Central memory CD4-positive, alpha-beta T cell (primary cell): ENCODE results near the gene CACNB3.
"Not testable (repeated sequence)": the region's sequence is repeated elsewhere in the genome, so short reads cannot be mapped to it uniquely, and the experiment has no call there.

ENCODE experiments used
- DNase-seq: peaks from one replicate; pipeline ENCODE4 v3.0.0; 2022

CACNB3 gene

DNA sequence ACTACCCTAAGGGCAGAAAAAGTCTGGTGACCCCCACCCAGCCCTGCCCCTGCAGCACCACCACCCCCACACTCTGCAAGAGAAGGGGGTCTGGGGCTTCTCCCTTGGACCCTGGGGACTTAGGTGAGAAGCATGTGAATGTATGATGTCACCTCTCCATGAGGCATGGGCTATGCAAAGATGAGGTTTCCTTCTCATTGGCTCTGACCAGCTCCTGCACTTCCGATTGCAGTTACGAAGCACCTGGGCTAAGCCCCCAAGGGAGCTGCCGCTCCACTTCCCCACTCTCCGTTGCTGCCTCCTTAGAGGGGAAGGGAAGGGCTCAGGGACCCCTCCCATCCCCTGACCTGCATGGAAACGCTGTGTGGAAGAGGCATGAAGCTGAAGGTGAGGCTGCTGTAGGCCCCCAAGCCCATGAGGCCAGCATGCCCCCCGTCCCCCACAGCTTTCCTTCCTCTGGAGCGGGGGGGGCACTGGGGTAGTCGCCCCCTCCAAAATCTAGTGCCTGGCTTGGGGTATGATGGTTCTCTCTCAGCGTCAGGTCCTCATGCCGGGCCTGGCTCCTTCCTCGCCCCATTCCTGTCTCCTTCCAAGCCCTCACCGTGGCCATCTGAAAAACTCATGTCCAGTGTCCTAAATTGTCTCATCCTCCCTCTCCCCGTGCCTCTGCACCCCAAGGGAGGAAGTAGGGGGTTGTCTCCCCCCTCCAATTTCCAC lies 39.1 kb downstream of the CACNB3 start:
- no peak for DNase-seq

DNA sequence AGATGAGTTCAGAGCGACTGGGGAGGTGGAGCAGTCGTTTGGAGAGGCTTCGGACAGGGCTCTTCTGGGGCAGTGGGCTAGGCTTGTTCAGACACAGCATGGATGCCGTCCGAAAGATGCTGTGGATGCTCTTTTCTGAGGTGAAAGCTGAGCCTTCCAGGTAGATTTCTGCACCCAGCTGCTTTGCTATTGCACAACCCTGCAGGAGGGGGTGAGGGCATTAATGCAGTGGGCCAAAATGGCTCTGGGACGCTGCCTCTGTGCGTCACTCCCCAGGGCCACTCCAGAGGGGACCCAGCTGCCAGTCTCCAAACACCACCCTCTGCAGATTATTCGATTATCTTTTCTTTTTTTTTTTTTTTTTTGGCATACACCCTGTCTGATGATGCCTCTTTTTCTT lies 39.7 kb downstream of the CACNB3 start:
- no peak for DNase-seq

DNA sequence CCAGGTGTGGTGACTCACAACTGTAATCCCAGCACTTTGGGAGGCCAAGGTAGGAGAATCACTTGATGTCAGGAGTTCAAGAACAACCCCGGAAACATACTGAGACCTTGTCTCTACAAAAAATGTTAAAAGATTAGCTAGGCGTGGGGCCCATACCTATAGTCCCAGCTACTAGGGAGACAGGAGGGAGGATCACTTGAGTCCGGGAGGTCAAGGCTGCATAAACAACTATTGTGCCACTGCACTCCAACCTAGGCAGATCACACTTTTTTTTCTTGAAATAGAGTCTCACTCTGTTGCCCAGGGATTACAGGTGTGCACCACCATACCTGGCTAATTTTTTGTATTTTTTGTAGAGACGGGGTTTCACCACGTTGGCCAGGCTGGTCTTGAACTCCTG lies 41.3 kb downstream of the CACNB3 start:
- no peak for DNase-seq

DNA sequence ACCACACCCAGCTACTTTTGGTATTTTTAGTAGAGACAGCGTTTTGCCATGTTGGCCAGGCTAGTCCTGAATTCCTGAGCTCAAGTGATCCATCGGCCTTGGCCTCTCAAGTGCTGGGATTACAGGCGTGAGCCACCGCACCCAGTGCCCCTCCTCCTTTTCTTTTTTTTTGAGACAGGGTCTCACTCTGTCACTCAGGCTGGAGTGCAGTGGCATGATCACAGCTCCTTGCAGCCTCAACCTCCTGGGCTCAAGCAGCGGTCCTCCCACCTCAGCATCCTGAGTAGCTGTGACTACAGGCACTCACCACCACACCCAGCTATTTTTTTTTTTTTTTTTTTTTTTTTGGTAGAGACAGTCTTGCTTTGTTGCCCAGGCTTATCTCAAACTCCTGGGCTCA lies 41.9 kb downstream of the CACNB3 start:
- not testable (repeated sequence) for DNase-seq

DNA sequence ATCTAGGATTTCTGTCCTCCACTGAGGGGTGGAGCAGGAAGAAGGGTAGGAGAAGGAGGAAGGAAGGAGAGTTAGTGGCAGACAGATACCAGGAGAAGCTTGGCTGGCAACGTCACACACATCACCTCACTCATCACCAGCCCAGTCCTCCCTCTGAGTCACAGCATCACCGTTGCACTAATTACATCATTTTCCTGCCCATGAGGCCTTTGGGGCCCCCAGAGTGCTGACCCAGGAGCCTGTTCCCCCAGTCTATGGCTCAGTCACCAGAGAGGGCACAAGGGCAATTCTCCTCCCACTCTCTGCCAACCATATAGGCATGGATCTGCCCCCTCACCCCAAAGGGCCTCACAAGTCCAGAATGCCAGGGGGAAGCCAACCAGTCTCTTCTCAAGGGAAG lies 42.8 kb downstream of the CACNB3 start:
- no peak for DNase-seq

DNA sequence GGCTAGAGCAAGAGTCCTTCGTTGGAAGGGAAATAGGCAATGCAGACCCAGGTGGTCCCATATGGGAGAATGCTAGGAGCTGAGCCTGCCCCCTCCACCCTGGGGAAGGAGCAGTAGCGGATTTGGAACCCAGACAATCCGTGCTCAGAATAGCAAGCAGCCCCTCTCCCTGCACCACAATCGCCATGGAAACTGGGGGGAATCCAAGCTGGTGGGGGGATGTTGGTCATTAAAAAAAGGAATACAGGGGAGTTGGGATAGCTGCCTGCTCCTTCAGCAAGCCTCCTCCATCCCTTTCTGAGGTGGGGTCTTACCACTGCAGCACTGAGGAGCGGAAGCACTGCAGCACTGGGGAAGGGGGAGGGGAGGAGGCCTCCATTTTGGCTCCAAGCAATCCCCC lies 44.5 kb downstream of the CACNB3 start:
- no peak for DNase-seq

DNA sequence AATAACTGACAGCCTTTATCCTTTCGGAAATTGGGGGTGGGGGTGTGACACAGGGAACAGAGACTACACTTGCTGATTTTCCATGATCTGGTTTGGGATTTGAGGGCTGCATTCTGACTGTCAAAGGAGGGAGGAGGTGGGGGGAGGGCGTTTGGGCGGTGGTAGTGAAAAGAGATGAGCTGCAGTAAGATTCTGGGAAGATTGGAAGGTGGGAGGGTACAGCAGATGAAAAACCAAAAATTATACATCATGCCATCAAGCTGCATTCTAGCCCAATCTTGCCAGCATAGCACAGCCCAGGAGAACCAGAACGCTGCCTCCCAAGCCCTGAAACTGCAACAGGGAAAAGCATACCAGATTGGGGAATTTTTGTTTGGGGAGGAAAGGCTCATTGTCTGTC lies 45.0 kb downstream of the CACNB3 start:
- DNase-seq: no peak

DNA sequence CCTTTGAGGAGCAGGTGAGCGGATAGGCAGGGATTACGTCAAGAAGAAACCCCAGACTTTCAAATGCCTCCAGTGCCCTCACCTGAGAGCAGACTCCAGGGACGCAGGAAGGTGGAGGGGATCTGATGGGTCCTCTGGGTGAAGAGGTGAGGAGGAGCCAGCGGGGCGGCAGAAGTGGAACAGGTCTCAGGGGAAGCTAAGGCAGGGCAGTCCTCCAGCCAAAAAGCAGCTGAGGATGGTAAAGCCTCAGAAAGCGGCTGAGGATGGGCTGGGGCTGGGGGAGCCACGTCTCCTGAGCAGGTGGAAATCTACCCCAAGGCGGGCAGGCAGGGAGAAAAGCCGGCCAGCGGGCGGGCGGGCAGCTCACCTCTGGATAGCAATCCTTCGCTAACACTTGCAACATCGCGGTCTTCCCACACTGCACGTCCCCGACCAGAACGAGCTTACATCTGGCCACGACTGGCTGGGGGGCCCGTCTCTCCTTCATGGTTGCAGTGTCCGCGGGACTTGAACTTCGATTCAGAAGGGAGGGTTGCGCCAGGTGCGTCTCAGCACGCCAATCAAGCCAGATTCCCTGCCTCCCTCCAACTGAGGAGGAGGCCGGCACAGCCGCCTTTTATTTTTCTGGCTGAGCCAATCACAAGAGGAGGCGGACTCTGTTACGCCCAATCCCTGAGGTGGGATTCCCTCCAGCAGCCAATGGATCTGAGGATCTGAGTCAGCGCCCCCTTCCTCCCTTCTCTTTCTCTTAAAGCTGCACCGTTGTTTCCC lies 47.2 kb downstream of the CACNB3 start, which contains the start of gene RND1:
RND1 (minus strand) TSS at position 590 of the 771 bp plus-strand sequence; CDS start at position 487, 103 bp downstream.
- DNase-seq: peak; percentile 86

DNA sequence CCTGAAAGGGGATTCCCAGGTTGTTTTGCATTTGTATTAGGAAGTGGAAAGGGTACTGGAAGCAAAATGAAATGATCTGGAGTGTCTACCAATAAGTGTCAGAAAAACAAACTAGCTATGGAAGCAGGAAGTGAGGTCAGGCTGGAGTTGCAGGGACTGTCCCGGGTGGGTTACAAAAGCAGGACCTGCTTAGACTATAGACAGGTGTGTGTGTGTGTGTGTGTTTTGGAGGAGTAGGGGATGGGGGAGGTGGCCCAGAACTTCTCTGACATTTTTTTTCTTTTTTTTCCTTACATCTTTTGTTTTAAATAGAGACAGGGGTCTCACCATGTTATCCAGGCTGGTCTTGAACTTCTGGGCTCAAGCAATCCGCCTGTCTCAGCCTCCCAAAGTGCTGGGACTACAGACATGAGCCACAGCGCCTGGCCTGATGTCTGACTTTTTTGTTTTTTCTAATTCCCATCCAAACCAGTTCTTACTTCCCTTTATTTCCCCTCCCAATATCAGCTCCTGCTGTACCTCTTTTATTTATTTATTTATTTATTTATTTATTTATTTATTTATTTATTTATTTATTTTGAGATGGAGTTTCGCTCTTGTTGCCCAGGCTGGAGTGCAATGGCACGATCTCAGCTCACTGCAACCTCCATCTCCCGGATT lies 47.9 kb downstream of the CACNB3 start:
- no peak for DNase-seq

DNA sequence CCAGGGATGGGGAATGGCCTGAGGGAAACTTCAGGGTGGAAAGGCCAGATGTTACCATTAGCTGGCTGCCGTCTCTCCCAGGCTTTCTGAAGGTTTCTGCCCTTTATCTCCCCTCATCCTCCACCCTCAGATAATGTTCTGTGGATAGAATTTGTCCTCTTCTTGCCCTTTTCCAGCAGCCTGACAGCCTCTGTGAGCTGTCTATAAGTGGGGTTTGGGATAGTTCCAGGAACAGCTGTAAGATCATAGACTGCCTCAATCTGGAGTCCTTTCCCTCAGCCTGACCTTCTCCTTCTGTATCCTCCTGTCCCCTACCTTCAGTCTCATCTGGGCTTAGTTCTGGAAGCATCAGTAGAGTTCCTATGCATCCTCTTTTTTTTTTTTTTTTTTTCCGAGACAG lies 50.2 kb downstream of the CACNB3 start:
- no peak for DNase-seq

DNA sequence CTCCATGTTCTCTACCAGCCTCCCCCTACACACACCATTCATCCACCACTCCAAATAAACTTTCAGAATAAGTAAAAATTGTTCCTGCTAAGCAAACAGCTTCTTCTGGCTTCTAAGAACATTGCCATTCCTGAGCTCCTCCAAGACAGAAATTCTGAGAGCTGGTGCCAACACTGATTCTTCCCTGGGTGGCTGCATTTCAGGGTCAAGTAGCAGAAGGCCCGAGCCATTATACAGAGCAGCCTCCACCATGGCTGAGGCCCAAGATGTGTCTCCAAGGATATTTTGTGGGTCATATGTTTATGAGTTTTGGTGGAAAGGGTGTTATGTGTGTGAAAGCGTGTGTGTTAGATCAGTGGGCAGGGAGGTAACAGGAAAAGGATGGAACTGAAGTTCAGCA lies 50.9 kb downstream of the CACNB3 start:
- DNase-seq: no peak

DNA sequence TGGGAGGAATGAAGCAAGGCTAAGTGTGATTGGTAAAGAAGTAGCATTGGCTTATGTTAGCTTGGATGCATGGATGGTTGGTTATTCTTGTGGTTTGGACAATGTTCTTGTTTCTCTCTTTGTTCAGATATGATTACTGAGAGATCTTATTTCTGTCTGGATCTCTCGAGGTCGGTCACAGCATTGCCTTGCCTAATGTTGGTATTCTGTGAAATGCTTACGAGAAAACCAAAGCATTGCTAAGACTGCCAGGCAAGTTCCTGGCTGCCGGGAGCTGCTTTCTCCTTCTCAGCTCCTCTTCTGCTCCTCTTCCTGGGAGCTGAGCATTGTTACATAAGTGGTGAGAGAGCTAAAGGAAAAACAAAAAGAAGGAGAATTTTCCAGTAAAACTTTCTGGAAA lies 54.8 kb downstream of the CACNB3 start:
- DNase-seq: no peak

DNA sequence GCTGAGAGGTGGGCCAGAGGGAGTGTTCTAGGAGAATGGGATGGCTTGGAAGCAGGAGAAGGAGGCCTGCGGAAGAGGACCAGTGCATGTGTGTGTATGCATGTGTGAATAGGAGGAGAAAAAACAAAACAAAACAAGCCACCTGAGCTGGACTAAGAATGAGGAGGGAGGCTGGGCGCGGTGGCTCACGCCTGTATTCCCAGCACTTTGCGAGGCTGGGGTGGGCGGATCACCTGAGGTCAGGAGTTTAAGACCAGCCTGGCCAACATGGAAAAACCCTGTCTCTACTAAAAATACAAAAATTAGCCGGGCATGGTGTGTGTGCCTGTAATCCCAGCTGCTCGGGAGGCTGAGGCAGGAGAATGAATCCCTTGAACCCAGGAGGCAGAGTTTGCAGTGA lies 55.2 kb downstream of the CACNB3 start:
- DNase-seq: not testable (repeated sequence)

DNA sequence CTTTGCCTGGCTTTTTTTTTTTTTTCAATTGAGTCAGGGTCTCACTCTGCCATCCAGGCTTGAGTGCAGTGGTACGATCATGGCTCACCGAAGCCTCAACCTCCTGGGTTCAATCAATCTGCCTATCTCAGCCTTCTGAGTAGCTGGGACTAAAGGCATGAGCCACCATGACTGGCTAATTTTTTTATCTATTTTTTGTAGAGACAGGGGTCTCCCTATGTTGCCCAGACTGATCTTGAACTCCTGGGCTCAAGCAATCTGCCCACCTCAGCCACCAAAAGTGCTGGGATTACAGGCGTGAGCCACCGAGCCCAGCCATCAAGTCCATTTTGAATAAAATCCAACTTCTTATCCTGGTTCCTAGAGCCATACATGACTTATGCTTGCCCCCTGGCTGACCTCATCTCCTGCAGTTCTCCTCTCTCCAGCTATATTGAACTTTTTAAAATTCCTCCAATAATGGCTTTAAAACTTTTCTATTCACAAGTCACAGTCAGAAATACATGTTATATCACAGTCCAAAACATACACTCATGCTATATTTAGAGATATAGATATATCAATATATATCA lies 57.7 kb downstream of the CACNB3 start:
- no peak for DNase-seq
